Smooth muscle cell of the brain vasculature (primary cell): ENCODE measurements around the gene SLC9C1.

Source experiments
- DNase-seq: peaks from one replicate; pipeline ENCODE4 v3.0.0-alpha.2; 2012; ENCODE audit warnings: low read depth, low spot score

Gene SLC9C1

GRCh38 chr3:112132088-112132487 lies 161.9 kb downstream of the SLC9C1 start:
- no peak for DNase-seq

GRCh38 chr3:112131111-112131510 lies 162.9 kb downstream of the SLC9C1 start:
- DNase-seq = no peak

- no peak for DNase-seq
These were observed 163.4 kb downstream of the SLC9C1 start for GRCh38 chr3:112130638-112130993.

DNA sequence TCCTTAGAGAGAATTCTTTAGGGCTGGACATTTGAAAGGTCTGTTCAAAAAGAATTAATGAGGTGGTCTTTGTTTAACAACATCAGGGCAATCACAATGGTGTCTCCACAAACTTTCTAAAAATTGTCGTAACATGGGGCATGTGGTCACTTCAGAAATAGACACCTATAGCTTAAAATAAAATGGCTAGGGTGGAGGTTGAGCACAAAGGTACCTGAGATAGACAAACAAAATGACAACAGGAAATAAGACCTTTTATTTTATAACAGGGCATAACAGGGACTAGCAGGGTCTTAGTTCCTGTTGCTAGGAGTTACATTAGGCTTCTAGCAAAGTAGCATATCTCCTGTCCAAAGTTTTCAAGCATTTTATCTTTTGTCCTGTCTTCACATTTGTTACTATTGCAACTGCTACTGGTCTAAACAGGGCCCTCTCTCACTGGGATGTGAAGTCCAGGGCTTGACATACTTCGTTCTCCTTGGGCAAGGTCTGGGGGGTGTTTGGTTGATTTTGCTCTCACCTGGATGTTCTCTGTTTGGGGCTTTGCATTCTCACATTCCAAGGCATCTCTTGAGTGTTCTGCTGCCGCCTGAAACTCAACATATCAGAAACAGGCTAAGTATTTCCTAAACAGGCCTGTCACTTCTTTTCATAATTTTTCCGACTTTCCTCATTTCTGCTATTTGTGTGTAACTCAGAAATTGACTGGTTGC lies 163.9 kb downstream of the SLC9C1 start:
- DNase-seq = no peak

- DNase-seq = no peak
These were observed 164.9 kb downstream of the SLC9C1 start for GRCh38 chr3:112128843-112129727.

- no peak for DNase-seq
These were observed 166.2 kb downstream of the SLC9C1 start for GRCh38 chr3:112127522-112128494.

GRCh38 chr3:112126511-112126911 lies 167.5 kb downstream of the SLC9C1 start:
- no peak for DNase-seq

GRCh38 chr3:112124907-112125607 lies 169.0 kb downstream of the SLC9C1 start:
- DNase-seq = no peak

- DNase-seq = no peak
These were observed 170.5 kb downstream of the SLC9C1 start for GRCh38 chr3:112123548-112123947.

- DNase-seq = no peak
These were observed 171.1 kb downstream of the SLC9C1 start for GRCh38 chr3:112122870-112123269.

- DNase-seq = no peak
These were observed 172.2 kb downstream of the SLC9C1 start for GRCh38 chr3:112121577-112122547.

GRCh38 chr3:112119962-112120836 lies 173.8 kb downstream of the SLC9C1 start:
- no peak for DNase-seq

- DNase-seq = no peak
These were observed 176.0 kb downstream of the SLC9C1 start for GRCh38 chr3:112117841-112118571.

GRCh38 chr3:112117415-112117814 lies 176.6 kb downstream of the SLC9C1 start:
- DNase-seq = no peak

GRCh38 chr3:112116748-112117186 lies 177.2 kb downstream of the SLC9C1 start:
- no peak for DNase-seq

DNA sequence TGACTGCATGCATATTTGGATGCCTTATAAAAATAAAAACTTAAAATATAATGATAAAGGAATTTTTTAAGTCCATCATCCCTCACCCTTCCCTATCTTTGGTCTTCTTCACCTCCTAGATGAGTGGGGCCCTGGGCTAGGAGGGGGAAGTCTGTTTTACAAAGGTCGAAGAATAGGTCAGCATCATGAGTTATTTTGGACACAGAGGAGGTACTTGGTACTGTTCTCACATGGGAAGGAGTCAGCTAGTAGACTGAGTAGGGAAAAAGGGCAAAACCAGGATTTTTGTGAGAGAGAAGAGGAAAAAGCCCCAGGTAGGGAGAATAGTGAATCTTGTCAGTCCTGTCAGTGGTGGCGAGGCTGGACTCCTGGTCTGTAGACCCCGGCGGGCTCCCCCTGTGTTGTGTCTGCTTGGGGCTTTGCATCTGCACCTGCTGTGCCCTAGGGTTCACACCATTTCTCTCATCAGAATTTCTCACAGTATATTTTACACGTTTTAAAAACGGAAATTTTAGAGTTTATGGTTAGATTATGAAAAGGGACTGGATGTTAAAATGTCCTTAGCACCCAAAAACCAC lies 178.1 kb downstream of the SLC9C1 start:
- no peak for DNase-seq

- no peak for DNase-seq
These were observed 178.8 kb downstream of the SLC9C1 start for GRCh38 chr3:112115161-112115739.
